Vagina (tissue), 2 donors: Measurements from ENCODE around the gene EPS15.

ENCODE experiments used
- POLR2A ChIP-seq, 2 donors: fragments of 450-650 bp; IDR thresholded peaks; one replicate each; pipeline ENCODE4 v1.6.1; 2017; ENCODE audit warnings: antibody characterized with exemption in 2 of 2, mild to moderate bottlenecking in 2 of 2, moderate library complexity in 2 of 2
- POLR2AphosphoS5 ChIP-seq, 2 donors: sonication (generic); formaldehyde crosslinking; IDR thresholded peaks; one replicate each; pipeline ENCODE4 v1.9.0; 2017; ENCODE audit warnings: antibody characterized with exemption in 2 of 2, mild to moderate bottlenecking in 2 of 2, low read depth in 1 of 2; ENCODE audit not compliant: insufficient read depth in 1 of 2
- TF ChIP-seq, protein P1 (sequence below), 3 experiments: fragments of 450-650 bp in 2 of 3; fragments of 200-600 bp in 1 of 3; sonication (generic) in 1 of 3; IDR thresholded peaks; one replicate each; pipeline ENCODE4 v1.5.1; 2017 to 2019; ENCODE audit warnings: antibody characterized with exemption in 3 of 3, mild to moderate bottlenecking in 2 of 3, moderate library complexity in 2 of 3

DNA sequence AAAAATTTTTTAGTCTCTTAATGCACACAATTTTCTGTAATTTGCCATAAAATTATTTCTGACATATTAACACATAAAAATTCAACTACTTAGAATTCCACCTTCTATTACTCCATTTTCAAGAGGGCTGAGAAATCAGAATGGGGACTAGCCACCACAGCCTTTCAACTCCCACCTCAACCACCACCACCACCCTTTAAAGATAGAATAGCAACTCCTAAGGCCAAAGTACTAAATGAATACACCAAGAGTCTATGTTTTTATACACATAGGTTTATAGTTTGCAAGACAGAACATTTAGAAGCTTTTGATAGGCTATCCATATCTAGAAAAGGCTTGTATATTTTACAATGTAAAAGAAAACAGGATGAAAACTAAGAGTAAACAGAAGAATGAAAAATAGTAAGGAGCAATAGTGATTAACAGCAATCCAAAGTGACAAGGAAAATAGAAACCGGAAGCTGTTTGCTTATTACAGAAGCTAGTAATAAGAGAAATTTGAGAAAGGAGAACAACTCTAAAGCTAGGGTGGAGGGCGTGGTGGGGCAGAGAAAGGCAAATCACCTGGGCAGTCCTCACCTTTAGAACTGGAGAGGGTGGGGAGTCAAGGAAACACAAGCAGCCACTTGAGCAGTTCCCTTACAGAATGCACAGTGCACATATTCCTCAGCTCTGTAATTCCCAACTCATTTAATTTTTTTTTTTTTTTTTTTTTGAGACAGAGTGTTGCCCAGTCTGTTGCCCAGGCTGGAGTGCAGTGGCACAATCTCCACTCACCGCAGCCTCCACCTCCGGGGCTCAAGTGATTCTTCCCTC, 27.7 kb downstream of the EPS15 start:
- TF ChIP-seq, protein P1, sequence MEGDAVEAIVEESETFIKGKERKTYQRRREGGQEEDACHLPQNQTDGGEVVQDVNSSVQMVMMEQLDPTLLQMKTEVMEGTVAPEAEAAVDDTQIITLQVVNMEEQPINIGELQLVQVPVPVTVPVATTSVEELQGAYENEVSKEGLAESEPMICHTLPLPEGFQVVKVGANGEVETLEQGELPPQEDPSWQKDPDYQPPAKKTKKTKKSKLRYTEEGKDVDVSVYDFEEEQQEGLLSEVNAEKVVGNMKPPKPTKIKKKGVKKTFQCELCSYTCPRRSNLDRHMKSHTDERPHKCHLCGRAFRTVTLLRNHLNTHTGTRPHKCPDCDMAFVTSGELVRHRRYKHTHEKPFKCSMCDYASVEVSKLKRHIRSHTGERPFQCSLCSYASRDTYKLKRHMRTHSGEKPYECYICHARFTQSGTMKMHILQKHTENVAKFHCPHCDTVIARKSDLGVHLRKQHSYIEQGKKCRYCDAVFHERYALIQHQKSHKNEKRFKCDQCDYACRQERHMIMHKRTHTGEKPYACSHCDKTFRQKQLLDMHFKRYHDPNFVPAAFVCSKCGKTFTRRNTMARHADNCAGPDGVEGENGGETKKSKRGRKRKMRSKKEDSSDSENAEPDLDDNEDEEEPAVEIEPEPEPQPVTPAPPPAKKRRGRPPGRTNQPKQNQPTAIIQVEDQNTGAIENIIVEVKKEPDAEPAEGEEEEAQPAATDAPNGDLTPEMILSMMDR (IDR thresholded peaks at IDR 0.05): no peak
- TF ChIP-seq POLR2A (IDR thresholded peaks at IDR 0.05) (no peak), POLR2AphosphoS5 (IDR thresholded peaks at IDR 0.05; ENCODE audit: insufficient read depth in 1 of 2, low read depth in 1 of 2) (no peak)
